Activated gamma-delta T cell treated with Interleukin-2 at 50 U/mL for 16 hours (primary cell): Measurements from ENCODE around the gene GLT6D1.

Experiments
- DNase-seq: peaks from one replicate; pipeline ENCODE4 v3.0.0-alpha.2; 2020

The GLT6D1 gene

GRCh38 chr9:135620558-135620957, 18.8 kb downstream of the GLT6D1 start:
- no peak for DNase-seq

- no peak for DNase-seq
Measured at GRCh38 chr9:135619599-135619886, 19.8 kb downstream of the GLT6D1 start.

GRCh38 chr9:135618866-135619598, 20.3 kb downstream of the GLT6D1 start:
- DNase-seq: no peak

GRCh38 chr9:135617991-135618411, 21.3 kb downstream of the GLT6D1 start:
- DNase-seq: no peak

- DNase-seq: no peak
Measured at GRCh38 chr9:135617538-135617900, 21.8 kb downstream of the GLT6D1 start.

- no peak for DNase-seq
Measured at GRCh38 chr9:135616619-135617537, 22.5 kb downstream of the GLT6D1 start.

- no peak for DNase-seq
Measured at GRCh38 chr9:135615666-135616618, 23.4 kb downstream of the GLT6D1 start.

- no peak for DNase-seq
Measured at GRCh38 chr9:135614821-135615665, 24.3 kb downstream of the GLT6D1 start.

- DNase-seq: no peak
Measured at GRCh38 chr9:135613946-135614805, 25.2 kb downstream of the GLT6D1 start.

- no peak for DNase-seq
Measured at GRCh38 chr9:135612981-135613910, 26.1 kb downstream of the GLT6D1 start.

- DNase-seq: no peak
Measured at GRCh38 chr9:135612437-135612836, 26.9 kb downstream of the GLT6D1 start.

- DNase-seq: no peak
Measured at GRCh38 chr9:135611875-135612209, 27.5 kb downstream of the GLT6D1 start.

GRCh38 chr9:135611142-135611874, 28.0 kb downstream of the GLT6D1 start:
- no peak for DNase-seq

GRCh38 chr9:135610290-135611141, 28.8 kb downstream of the GLT6D1 start:
- DNase-seq: no peak

GRCh38 chr9:135609366-135609955, 29.9 kb downstream of the GLT6D1 start:
- DNase-seq: no peak

GRCh38 chr9:135608999-135609317, 30.4 kb downstream of the GLT6D1 start:
- DNase-seq: no peak

- DNase-seq: no peak
Measured at GRCh38 chr9:135608294-135608998, 30.9 kb downstream of the GLT6D1 start.
